Testis (tissue), 3 donors: Measurements from ENCODE around the gene CCND3. TPM values are rescaled to one million over a fixed set of nuclear protein-coding genes. Genes with fewer than 3 reads are reported as not detected.

ENCODE experiments used
- DNase-seq: peaks from one replicate; pipeline ENCODE4 v3.0.0-alpha.2; 2019
- H3K27ac ChIP-seq, 2 donors: fragments of 200-600 bp; sonication (generic); one replicate each; pipeline ENCODE4 v1.5.1; 2019
- H3K27me3 ChIP-seq: fragments of 200-600 bp; sonication (generic); one replicate; pipeline ENCODE4 v1.5.1; 2019
- H3K36me3 ChIP-seq: fragments of 200-600 bp; sonication (generic); one replicate; pipeline ENCODE4 v1.5.1; 2017; ENCODE audit warnings: low read depth; ENCODE audit errors: missing control alignments
- H3K4me1 ChIP-seq: fragments of 200-600 bp; sonication (generic); one replicate; pipeline ENCODE4 v1.5.1; 2019
- H3K4me3 ChIP-seq, 2 donors: fragments of 200-600 bp; sonication (generic); one replicate each; pipeline ENCODE4 v1.5.1; 2017 to 2019
- H3K9me3 ChIP-seq: fragments of 200-600 bp; sonication (generic); one replicate; pipeline ENCODE4 v1.5.1; 2017
- CTCF ChIP-seq, 3 experiments: fragments of 450-650 bp in 2 of 3; fragments of 200-600 bp in 1 of 3; sonication (generic) in 1 of 3; IDR thresholded peaks; one replicate each; pipeline ENCODE4 v1.5.1; 2016 to 2019; ENCODE audit warnings: antibody characterized with exemption in 3 of 3, mild to moderate bottlenecking in 2 of 3, moderate library complexity in 1 of 3
- POLR2A ChIP-seq: fragments of 450-650 bp; IDR thresholded peaks from one replicate; pipeline ENCODE4 v1.6.1; 2017; ENCODE audit warnings: antibody characterized with exemption, mild to moderate bottlenecking, moderate library complexity
- WGBS, 2 donors: methylation state at CpG; one replicate each; pipeline ENCODE4 v1.1.5; 2018; 5-methylcytosine and 5-hydroxymethylcytosine counted together
- intact Hi-C: fragments of 100-400 bp; cut with DNase I; formaldehyde crosslinking; loops from one replicate; pipeline ENCODE4 v1.15.1; 2023; ENCODE audit warnings: low total_unique reads
- polyA plus RNA-seq: library from polyadenylated mRNA; stranded (reverse); fragments of 350-450 nt; fragmentation: Illumina TruSeq; extraction: RNeasy Lipid Tissue Mini Kit (QIAGEN cat#74804); gene quantifications from one replicate; pipeline ENCODE4 v1.2.3, GENCODE V29; 2014; ENCODE audit warnings: low read depth, low replicate concordance; ENCODE audit not compliant: insufficient read depth
- total RNA-seq, 2 donors: library from RNA; depleted of rRNA; stranded (reverse); fragments of >200 nt; gene quantifications; one replicate each; pipeline ENCODE4 v1.2.3, GENCODE V29; 2016

Gene CCND3
- total and polyA plus RNA-seq, 3 donors from 2014 or later: 21.2 to 32.9 (median 27.9) TPM

- Histone ChIP-seq H3K4me1 (peaks cover 30% of the 10 kb centered on the region), H3K36me3 (no peaks in the 10 kb centered on the region), H3K4me3 (no peak overlapping the region), H3K27ac (no peak overlapping the region), H3K27me3 (no peaks in the 10 kb centered on the region), H3K9me3 (no peaks in the 10 kb centered on the region)
- no peak for DNase-seq
- intact Hi-C loops: loop anchor here (5.0 kb wide), 1 partner anchor 107 kb away; no protein-coding TSS in a partner anchor
- TF ChIP-seq POLR2A (no peak), CTCF (IDR thresholded peaks at IDR 0.05) (no peak)
- 72 to 88% methylated on average over 1 to 8 of the region's 8 CpGs for WGBS, 2 donors
These were observed 5.9 kb downstream of the CCND3 start for GRCh38 chr6:41935685-41936072.

- no peak for DNase-seq
- Histone ChIP-seq H3K27me3 (no peaks in the 10 kb centered on the region), H3K4me1 (peaks cover 26% of the 10 kb centered on the region), H3K9me3 (no peaks in the 10 kb centered on the region), H3K4me3 (no peak overlapping the region), H3K27ac (no peak overlapping the region), H3K36me3 (no peaks in the 10 kb centered on the region)
- TF ChIP-seq POLR2A (no peak), CTCF (IDR thresholded peaks at IDR 0.05) (no peak)
- intact Hi-C loops: loop anchor here (5.0 kb wide), 1 partner anchor 107 kb away; no protein-coding TSS in a partner anchor
- 57 to 65% methylated on average over 1 of the region's 1 CpG for WGBS, 2 donors
These were observed 6.4 kb downstream of the CCND3 start for GRCh38 chr6:41935193-41935574.

GRCh38 chr6:41934278-41935192 is 7.1 kb downstream of the CCND3 start:
- TF ChIP-seq POLR2A: no peak
- intact Hi-C loops: loop anchor here (5.0 kb wide), 1 partner anchor 108 kb away; no protein-coding TSS in a partner anchor
- no peak for DNase-seq
- Histone ChIP-seq H3K36me3 (no peaks in the 10 kb centered on the region), H3K4me3 (no peak overlapping the region), H3K4me1 (peaks cover 19% of the 10 kb centered on the region), H3K27me3 (no peaks in the 10 kb centered on the region), H3K9me3 (no peaks in the 10 kb centered on the region), H3K27ac (no peak overlapping the region)
- WGBS, 2 donors: 72 to 78% methylated on average over 7 of the region's 7 CpGs

- intact Hi-C loops: no loop called here
These were observed 9.2 kb downstream of the CCND3 start for GRCh38 chr6:41932378-41932777.

More at GRCh38 chr6:41932378-41932777, 9.2 kb downstream of the CCND3 start:
- H3K36me3 ChIP-seq: no peaks in the 10 kb centered on the region
- no peaks in the 10 kb centered on the region for H3K27me3 ChIP-seq
- no peak overlapping the region for H3K27ac ChIP-seq
- H3K4me1 ChIP-seq: no peaks in the 10 kb centered on the region
- H3K9me3 ChIP-seq: no peaks in the 10 kb centered on the region
- DNase-seq: no peak
- WGBS, 2 donors: 86 to 89% methylated on average over 7 to 15 of the region's 15 CpGs
- H3K4me3 ChIP-seq: no peak overlapping the region
- no peak for TF ChIP-seq CTCF (IDR thresholded peaks at IDR 0.05)
- no peak for TF ChIP-seq POLR2A
